ENCODE data around the gene ISM1.

The ISM1 gene

GRCh38 chr20:13280609-13281324, 59.7 kb downstream of the ISM1 start:
- no peaks in the 10 kb centered on the region for H3K79me2 ChIP-seq (ENCODE audit: control insufficient read depth, low read length)
- no peaks in the 10 kb centered on the region for H3K9me2 ChIP-seq (replicated peaks; ENCODE audit: control insufficient read depth, low read length)
- H3K27ac ChIP-seq (ENCODE audit: low read depth, low read length): no peak overlapping the region
- H3K36me3 ChIP-seq (ENCODE audit: control insufficient read depth, low read length): no peaks in the 10 kb centered on the region
- H4K20me1 ChIP-seq (ENCODE audit: control insufficient read depth, insufficient read depth, low read depth, low read length): no peaks in the 10 kb centered on the region
- no peaks in the 10 kb centered on the region for H3K27me3 ChIP-seq (ENCODE audit: control insufficient read depth, low read length)
- H3K4me3 ChIP-seq (ENCODE audit: low read length): no peak overlapping the region
- no peaks in the 10 kb centered on the region for H3K4me1 ChIP-seq (ENCODE audit: control insufficient read depth, low read length)
- no peaks in the 10 kb centered on the region for H3K9me3 ChIP-seq (ENCODE audit: control insufficient read depth, insufficient read depth, low read length)
- no peak for TF ChIP-seq EZH2phosphoT487 (IDR thresholded peaks at IDR 0.05; ENCODE audit: borderline replicate concordance, low read length)
- TF ChIP-seq, protein P1, sequence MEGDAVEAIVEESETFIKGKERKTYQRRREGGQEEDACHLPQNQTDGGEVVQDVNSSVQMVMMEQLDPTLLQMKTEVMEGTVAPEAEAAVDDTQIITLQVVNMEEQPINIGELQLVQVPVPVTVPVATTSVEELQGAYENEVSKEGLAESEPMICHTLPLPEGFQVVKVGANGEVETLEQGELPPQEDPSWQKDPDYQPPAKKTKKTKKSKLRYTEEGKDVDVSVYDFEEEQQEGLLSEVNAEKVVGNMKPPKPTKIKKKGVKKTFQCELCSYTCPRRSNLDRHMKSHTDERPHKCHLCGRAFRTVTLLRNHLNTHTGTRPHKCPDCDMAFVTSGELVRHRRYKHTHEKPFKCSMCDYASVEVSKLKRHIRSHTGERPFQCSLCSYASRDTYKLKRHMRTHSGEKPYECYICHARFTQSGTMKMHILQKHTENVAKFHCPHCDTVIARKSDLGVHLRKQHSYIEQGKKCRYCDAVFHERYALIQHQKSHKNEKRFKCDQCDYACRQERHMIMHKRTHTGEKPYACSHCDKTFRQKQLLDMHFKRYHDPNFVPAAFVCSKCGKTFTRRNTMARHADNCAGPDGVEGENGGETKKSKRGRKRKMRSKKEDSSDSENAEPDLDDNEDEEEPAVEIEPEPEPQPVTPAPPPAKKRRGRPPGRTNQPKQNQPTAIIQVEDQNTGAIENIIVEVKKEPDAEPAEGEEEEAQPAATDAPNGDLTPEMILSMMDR (IDR thresholded peaks at IDR 0.05; ENCODE audit: low read depth, low read length, poor library complexity, severe bottlenecking): no peak
- no peaks in the 10 kb centered on the region for H3F3A ChIP-seq (ENCODE audit: control insufficient read depth, insufficient read depth)
- H3K4me2 ChIP-seq (ENCODE audit: low read length): no peak overlapping the region

- Histone ChIP-seq H3K79me2 (ENCODE audit: control insufficient read depth, low read length) (no peaks in the 10 kb centered on the region), H3K27me3 (ENCODE audit: control insufficient read depth, low read length) (no peaks in the 10 kb centered on the region), H3K9me3 (ENCODE audit: control insufficient read depth, insufficient read depth, low read length) (no peaks in the 10 kb centered on the region), H3K9me2 (replicated peaks; ENCODE audit: control insufficient read depth, low read length) (no peaks in the 10 kb centered on the region), H3K4me2 (ENCODE audit: low read length) (no peak overlapping the region), H3F3A (ENCODE audit: control insufficient read depth, insufficient read depth) (no peaks in the 10 kb centered on the region), H4K20me1 (ENCODE audit: control insufficient read depth, insufficient read depth, low read depth, low read length) (no peaks in the 10 kb centered on the region), H3K36me3 (ENCODE audit: control insufficient read depth, low read length) (no peaks in the 10 kb centered on the region), H3K4me3 (ENCODE audit: low read length) (no peak overlapping the region), H3K27ac (ENCODE audit: low read depth, low read length) (no peak overlapping the region), H3K4me1 (ENCODE audit: control insufficient read depth, low read length) (no peaks in the 10 kb centered on the region)
- TF ChIP-seq, protein P1 (IDR thresholded peaks at IDR 0.05; ENCODE audit: low read depth, low read length, poor library complexity, severe bottlenecking): no peak
- no peak for TF ChIP-seq EZH2phosphoT487 (IDR thresholded peaks at IDR 0.05; ENCODE audit: borderline replicate concordance, low read length)
Observed at GRCh38 chr20:13283869-13284829, 63.1 kb downstream of the ISM1 start.

DNA sequence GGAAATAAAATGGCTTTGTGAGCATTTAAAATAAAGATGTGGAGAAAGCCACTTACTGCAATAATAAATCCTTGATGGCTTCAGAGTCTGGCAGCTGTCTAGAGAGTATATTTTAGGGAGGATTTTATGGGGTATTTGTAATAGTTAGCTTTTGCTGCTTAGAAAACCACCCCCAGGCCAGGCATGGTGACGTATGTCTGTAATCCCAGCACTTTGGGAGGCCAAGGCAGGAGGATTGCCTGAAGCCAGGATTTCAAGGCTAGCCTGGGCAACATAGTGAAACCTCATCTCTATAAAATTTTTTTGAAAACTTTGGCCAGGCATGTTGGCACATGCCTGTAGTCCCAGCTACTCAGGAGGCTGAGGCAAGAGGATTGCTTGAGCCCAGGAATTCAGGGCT, 63.8 kb downstream of the ISM1 start:
- Histone ChIP-seq H3K4me1 (ENCODE audit: control insufficient read depth, low read length) (no peaks in the 10 kb centered on the region), H3K4me3 (ENCODE audit: low read length) (no peak overlapping the region), H3K27me3 (ENCODE audit: control insufficient read depth, low read length) (no peaks in the 10 kb centered on the region), H3K9me3 (ENCODE audit: control insufficient read depth, insufficient read depth, low read length) (no peaks in the 10 kb centered on the region), H4K20me1 (ENCODE audit: control insufficient read depth, insufficient read depth, low read depth, low read length) (no peaks in the 10 kb centered on the region), H3K36me3 (ENCODE audit: control insufficient read depth, low read length) (no peaks in the 10 kb centered on the region), H3K27ac (ENCODE audit: low read depth, low read length) (no peak overlapping the region), H3K79me2 (ENCODE audit: control insufficient read depth, low read length) (no peaks in the 10 kb centered on the region), H3F3A (ENCODE audit: control insufficient read depth, insufficient read depth) (no peaks in the 10 kb centered on the region), H3K9me2 (replicated peaks; ENCODE audit: control insufficient read depth, low read length) (no peaks in the 10 kb centered on the region), H3K4me2 (ENCODE audit: low read length) (no peak overlapping the region)
- TF ChIP-seq, protein P1 (IDR thresholded peaks at IDR 0.05; ENCODE audit: low read depth, low read length, poor library complexity, severe bottlenecking): no peak
- TF ChIP-seq EZH2phosphoT487 (IDR thresholded peaks at IDR 0.05; ENCODE audit: borderline replicate concordance, low read length): no peak

Data from DOHH2 (cell line).